GM12872 (cell line): ENCODE measurements around the gene SMG6.

Experiments used
- TF ChIP-seq, protein P1 (sequence below): IDR thresholded peaks from 3 replicates; pipeline ENCODE4 v1.5.1; 2011; ENCODE audit warnings: low read depth, mild to moderate bottlenecking, low read length, moderate library complexity; ENCODE audit not compliant: insufficient read depth

The SMG6 gene

GRCh38 chr17:2064147-2064489 is 239.5 kb downstream of the SMG6 start:
- TF ChIP-seq, protein P1, sequence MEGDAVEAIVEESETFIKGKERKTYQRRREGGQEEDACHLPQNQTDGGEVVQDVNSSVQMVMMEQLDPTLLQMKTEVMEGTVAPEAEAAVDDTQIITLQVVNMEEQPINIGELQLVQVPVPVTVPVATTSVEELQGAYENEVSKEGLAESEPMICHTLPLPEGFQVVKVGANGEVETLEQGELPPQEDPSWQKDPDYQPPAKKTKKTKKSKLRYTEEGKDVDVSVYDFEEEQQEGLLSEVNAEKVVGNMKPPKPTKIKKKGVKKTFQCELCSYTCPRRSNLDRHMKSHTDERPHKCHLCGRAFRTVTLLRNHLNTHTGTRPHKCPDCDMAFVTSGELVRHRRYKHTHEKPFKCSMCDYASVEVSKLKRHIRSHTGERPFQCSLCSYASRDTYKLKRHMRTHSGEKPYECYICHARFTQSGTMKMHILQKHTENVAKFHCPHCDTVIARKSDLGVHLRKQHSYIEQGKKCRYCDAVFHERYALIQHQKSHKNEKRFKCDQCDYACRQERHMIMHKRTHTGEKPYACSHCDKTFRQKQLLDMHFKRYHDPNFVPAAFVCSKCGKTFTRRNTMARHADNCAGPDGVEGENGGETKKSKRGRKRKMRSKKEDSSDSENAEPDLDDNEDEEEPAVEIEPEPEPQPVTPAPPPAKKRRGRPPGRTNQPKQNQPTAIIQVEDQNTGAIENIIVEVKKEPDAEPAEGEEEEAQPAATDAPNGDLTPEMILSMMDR, result no peak

DNA sequence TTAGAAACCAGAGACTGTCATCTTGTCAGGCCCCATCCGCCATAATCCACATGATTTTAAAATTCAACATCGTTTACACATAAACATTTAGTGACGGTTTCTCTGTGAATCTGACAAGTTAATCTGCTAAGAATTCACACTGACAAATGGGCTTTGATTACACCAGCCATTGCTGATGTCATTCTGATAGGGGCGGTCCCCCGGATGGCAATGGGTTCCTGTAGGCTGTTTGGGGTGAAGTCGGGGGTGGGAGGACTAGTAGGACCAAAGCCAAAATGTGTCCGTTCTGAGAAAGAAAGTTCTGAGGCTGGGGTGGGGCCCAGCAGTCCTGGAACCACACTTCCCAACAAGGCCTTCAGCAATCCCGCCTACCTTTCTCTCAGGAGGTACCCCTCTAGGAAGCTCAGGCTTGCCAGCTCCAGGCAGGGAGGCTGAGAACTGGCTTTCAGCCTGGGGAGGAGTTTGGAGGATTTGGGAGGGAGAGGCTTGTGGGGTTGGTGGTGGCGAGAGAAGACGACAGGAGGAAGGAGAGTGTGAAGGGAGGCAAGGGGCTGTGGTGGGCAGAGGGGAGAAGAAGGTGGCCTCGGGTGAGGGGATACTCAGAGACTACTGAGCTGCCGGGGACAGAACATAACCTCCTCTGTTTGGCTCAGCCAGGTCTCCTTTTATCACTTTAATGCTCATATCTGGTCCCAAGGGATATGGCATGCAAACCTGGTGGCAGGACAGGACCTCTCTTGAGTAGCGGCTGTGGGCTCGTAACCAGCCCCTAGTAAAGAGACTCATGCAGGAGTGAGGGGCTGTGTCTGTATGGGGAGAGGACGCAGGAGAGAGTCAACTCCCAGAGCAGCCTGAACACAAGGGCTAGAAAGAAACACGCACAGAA is 240.1 kb downstream of the SMG6 start:
- TF ChIP-seq, protein P1, result no peak

GRCh38 chr17:2062571-2063183 is 240.9 kb downstream of the SMG6 start:
- TF ChIP-seq, protein P1, result no peak

DNA sequence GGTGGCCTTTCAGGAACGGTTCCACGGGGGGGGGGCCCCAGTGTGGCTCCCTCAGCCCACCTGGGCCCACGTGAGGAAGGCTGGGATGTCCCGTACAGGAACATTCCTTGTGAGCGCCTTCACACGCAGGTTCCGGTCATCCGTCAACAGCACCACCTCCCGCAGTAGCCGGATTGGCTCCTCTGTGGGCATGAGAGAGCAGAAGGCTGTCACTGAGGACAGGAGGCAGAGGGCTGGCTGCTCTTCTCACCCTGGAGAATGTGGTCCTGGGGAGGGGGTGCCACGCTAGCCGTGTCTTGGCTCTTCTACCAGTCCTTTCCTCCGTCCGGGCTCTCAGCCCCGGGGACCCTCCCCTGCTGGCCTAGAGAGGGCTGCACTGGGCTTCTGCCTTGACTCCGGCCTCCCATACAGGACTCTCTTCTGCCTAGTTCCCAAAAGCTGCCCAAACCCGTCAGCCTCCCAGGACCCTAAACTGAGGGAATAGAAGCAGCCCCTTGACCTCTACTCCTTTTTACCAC is 242.1 kb downstream of the SMG6 start:
- TF ChIP-seq, protein P1, result no peak

DNA sequence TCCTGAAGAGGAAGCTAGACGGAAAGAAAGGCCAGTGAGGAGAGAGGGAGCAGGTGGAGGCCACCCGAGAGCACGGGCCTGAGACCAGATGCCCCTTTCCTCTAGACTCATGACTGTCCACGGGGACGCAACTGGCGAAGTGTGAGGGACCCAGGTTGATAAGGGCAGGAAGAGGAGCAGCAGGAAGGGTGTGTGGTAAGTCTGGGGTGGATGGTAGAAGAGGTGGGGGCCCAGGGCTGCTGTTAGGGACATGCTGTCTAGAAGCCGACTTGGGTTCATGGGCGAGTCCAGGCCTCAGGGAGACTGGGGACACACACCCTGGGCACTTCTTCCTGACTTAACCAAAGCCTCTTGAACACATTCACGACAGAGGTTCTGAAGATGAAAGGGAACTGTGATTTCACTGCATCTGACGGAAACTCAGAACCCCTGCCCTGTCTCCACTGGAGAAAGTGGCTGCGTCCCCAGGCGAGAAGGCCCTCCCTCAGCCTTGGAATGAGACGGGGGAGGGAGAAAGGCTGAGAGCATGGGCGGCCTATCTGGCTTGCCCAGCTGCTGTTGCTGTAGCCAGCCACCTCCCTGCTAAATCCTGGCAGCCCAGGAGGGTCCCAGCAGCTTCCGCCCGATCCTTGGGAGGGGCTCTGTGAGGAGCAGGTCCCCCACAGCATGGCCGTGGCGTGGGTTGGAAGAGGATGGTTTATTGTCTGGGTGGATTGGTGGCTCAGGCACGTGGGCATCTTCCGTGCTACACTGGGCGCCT is 242.7 kb downstream of the SMG6 start:
- TF ChIP-seq, protein P1, result no peak

- TF ChIP-seq, protein P1, result no peak
Observed at GRCh38 chr17:2060385-2060658, 243.3 kb downstream of the SMG6 start.
